Stimulated activated CD8-positive, alpha-beta memory T cell treated with anti-CD3 and anti-CD28 coated beads, Interleukin-15, amount 100 ng/mL, for 48 hours (primary cell): Measurements from ENCODE around the gene NACC2.

ENCODE experiments used
- DNase-seq, 2 donors: peaks; one replicate each; pipeline ENCODE4 v3.0.0-alpha.2; 2020; ENCODE audit warnings: low read depth in 2 of 2

Gene NACC2

DNA sequence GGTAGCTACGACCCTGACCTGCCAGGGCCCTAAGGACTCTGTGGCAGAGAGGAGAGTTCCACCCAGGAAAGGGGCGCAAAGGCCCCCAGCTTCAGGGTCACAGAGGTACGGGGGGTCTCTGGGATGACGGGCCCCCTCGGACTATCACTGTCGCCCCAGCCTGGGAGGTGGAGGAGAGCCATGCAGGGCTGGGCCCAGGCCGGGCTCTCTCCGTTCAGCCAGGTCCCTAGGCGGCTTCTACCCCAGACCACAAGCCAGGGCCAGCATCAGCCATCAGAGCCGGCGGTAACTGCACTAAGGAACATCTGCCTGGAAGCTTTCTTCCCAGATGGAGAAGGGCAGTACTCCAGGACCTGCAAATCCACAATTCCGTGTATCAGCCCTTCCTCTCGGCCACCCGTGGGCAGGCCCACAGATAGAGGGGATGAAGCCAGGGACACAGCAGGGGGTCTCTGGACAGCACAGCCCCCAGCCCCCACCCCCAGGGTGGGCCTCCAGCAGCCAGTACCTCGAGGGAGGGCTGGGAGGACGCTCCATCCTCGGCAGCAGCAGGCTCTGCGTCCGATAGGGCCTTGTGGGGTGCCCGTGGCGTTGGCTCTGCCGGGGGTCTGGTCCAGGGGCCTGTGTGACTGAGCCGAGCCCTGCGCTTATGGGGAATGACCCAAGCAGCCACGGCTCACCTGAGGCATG is 38.4 kb downstream of the NACC2 start:
- DNase-seq: no peak

DNA sequence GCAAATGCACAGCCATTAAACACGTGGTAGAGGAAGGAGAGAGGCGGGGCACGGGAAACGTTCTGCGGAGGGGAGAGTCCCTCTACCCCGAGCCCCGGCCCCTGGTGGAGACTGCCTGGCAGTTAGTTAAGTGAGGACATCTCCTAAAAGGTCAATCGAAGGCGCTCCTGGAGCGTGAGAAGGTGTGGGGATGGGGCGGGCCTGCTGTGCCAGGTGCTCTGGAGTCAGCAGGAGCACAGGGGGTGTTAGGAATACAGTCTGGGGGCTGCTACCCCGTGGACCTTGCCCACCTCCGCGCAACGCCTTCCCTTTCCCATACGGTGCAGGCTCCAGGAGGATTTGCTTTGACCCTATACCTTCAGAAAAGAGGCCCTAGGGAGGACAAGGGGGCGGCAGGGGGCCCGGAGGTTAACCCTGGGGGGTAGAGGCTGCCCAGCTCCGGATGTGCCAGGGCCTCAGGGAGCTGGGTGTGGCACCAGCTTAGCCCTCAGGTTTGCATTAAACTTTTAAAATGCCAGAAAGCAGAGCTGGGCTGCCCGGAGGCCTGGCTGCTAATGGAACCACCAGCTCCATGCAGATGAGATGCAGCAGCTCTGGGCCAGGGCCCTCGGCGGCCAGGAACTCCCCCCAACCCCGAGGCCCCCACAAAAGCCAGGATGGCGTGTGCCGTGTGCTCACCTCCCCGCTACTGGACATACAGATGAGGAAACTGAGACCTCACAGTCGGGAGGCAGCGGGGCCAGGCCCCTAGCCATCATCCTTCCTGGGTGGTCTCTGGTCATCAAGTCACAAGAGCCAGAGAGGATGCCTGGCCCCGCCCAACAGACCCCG is 39.2 kb downstream of the NACC2 start:
- no peak for DNase-seq

DNA sequence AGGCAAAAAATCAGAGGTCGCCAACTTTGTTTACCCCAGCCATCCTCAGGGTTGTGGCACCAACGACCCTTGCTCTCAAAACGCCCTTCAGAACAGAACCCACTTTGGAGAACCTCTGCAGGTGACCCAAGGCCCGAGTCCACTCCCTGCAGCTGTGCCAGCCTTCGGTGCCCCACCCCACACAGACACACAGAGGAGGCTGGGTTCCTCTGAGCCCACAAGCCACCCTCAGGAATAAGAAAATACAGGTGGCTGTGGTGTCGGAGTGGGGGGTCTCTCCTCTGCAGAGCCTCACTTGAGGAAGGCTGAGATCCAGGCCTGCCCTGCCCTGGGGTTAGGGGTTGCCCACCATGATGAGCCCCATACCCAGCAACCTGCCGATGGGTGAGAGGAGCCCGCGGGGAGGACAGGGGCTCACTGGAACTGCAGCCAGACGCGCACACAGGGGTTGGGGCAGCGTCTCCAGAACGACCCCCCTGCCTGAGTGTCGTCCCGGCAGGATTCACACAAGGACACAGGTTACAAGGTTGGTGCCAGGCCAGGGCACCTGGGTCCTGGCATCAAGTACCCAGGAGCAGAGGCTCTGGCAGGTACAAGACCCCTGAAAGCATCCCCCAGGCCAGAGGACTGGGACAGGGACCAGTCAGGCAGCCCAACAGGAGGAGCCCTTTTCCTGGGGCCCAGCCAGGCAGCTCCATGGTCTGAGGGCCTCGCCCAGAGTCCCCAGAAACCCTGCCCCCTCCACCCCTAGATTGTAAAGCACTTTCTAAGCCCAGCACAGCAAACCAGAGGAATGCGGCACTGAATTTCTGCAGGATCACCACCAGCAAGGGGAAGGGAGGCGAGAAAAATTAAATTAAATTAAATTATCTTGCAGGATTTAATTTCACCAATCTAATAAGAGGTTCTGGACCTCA is 40.0 kb downstream of the NACC2 start:
- no peak for DNase-seq

DNA sequence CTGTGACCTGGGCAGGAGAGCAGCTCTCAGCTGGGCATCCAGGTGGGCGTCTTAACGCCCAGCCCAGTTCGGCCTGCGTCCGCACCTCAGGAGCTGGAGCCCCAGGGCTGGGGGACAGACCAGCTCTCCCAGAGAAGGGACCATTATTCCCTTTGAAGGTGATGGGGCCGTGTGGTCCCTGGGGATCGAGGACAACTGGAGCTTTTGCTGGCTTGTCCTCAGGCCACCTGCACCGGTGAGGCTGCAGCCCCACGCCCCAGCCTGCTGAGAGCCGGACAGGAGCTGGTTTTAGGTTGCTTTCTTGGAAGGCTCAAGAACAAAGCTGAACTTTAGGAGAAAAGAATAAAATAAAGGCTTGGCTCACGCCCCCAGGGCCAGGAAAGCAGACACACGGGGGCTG is 40.9 kb downstream of the NACC2 start:
- DNase-seq: no peak

DNA sequence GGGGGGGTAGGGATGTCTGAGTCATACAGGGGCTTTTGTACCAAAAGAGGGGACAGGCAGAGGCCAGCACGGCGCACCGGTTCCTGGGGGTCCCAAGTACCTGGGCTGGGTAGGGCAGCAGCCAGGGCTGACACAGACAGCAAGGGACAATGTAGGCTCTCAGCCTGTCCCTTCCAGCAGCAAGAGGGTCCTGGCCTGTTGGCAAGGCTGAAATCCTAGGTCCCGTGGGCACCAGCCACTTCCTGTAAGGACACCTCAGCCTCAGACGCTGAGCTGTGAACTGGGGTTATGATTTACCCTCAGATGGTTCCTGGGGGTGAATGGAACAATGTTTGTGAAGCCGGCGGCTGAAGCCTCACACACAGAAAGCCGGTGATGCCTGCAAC is 41.3 kb downstream of the NACC2 start:
- DNase-seq: no peak

DNA sequence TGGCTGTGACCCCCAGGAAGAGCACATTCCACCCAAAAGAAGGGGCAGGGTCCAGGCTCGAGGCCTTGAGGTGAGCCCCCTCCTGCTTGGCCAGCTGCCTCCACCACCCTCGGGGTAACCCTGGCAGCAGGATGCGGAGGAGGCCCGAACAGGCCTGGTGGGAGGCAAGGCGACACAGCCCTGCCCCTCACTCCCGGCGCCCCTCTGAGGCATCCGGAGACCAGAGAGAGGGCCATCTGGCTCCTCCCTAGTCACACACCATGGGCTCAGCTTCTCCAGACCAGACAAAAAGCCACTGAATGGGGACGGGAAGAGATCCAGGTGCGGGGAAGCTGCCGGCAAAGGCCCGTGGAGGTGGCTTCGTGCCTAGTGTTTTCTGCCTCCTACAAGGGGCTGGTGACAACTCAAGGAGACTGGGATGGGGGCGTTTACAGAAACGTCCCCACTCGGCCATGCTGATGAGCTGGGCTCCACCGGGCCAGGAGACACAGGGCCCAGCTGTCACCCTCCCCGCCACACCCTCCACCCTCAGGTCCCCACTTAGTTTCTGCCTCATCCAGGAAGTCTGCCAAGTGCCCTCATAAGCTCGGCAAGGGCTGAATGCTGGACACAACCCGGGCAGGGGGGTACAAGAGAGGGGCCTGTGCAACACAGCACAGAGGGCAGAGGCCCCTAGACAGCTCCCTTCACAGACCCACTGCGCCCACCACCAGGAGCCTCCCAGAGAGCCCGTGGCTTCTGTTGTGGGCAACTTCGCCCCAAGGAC is 41.9 kb downstream of the NACC2 start:
- DNase-seq: no peak

DNA sequence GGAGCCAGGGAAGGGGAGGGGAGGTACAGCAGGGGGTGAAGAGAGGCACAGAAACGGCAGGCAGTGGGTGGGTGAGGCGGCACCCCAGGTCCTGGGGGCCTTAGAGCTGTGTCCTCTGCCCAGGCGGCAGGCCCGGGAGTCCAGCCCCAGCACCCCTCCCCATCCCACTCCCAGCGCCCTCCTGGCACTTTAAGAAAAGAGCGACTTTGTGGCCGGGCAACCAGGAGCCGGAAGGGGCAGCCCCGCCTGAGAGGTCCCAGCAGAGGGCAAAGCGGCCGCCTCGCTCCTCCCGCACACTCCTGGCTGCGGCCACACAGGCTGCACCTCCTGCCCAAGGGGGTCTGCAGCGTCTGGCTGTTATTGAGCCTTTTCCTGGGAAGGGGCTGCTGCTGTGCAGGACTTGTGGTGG is 42.6 kb downstream of the NACC2 start:
- DNase-seq: no peak

DNA sequence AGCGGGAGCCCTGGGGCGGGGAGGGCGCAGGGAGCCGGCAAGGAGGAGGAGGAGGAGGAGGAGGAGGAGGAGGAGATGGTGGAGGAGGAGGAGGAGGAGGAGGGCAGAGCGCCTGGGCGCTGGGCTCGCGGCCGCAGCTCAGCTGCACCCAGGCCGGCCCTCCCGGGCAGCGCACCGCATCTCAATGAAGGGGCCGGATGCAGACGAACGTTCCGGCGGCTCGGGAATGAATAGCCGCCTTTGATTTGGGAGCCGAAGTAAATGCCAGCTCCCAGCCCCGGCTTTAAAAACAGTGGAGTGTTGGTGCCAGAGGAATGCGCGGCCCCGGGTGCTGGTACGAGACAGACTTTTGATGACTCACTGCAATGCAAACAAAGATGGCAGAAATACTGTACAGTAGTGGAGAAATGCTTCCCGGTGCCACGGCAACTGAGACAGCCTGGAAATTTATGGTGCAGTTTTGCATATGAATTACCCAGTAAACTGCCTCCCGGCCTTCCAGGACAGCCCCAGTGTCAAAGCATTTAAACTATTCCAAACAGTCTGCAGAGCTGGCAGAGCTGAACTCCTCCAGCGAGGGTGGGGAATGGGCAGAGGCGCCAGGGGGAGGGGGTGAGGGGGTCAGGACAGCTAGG is 43.1 kb downstream of the NACC2 start:
- no peak for DNase-seq

DNA sequence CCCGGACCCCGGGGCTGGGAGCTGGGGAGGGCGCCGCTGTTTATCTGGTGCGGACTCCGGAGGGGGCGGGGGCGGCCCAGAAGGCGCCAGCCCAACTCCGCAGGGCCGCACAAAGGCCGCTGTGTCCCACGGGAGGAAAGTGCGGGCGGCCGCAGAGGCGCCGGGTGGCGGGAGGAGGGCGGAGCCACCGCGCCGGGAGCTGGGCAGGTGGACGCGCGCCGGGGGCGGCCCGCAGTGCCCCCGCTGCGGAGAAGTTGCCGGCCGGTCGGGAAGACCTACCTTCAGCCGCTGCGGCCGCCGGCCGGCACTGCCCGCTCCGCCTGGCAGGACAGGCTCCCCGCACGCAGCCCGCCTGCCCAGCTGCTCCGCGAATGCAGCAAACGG is 43.6 kb downstream of the NACC2 start:
- DNase-seq: no peak

DNA sequence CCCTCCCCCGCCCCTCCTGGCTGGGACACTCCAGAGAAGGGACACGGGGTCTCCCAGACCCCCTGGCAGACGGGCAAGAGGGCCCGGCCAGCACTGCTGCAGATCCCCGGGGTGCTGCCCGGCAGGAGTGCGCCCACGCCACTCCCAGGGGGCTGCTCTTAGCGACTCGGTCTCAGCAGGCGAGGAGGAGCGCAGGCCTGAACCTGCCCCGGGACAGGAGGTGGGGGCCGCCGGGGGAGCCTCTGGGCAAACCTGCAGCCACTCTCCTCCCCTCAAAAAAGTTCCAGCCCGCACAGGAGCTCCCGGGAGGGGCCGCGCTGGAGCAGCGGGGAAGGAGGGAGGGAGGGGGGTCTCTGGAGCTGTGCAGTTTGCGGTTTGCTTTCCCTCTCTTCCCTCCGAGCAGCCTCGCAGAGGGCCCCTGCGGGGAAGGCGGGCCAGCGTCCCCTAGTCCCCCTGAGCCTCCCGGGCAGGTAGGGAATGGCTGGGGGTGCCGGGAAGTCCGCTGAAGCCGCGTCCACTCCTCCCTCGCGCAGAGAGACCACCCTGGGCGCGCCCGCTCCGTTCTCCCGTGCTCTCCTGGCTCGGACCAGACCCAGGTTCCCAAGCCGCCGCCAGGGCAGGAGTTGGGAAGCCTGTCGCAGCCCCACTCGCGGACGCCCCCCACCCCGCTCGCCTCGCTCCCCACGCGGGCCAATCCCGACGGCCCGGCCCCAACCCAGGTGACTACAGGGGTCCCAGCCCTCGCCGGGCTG is 44.2 kb downstream of the NACC2 start:
- no peak for DNase-seq

DNA sequence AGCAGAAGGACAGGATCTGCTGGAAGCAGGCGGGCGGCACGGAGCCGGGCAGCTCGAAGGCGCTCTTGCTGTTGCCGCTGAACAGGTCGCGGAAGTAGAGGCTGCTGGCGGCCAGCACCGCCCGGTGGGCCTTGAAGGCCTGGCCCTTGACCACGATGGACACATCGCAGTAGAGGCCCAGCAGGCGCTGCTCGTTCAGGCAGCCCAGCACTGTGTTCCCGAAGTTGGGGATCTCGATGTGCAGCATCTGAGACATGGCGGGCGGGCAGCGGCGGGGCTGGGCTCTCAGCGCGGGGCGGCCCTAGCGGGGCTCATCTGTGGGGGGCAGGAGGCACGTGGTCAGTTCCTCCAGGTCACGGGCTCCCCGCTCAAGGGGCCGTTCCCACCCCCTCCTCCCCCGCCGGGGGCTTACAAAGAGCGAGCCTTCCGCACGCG is 44.8 kb downstream of the NACC2 start:
- DNase-seq: no peak

DNA sequence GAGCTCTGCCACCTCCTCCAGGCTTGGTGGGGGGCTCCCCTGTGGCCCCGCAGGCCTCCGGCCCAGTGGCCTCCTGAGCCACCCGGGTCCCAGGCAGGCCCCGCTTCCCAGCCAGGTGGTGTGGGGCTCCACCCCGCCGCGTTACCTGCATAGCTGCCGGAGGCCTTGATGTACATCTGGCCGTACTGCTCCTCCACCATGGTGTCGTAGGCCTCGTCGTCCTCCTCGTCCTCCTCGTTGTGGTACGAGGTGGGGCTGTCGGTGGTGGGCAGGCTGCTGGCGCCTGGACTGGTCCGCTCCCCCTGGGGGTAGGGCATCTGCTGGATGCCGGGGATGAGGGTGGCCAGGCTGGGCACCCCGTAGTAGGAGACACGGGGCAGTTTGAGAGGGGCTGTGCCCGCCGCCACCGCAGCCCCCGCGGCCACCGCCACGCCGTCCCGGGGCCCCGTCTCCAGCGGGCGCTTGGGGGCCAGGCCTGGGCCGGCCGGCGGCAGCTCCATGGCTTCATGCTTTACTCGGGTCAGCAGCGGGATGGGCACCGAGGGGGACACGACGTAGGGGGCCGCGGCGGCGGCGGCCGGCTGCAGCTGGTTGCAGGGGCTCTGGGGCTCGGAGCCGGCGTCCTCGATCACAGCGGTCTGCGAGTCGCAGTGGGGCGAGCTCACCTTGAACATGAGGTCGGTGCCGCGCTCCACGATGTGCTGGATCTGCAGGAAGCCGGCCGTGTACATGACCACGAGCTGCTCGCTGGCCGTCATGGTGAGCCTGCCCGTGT is 45.4 kb downstream of the NACC2 start:
- no peak for DNase-seq

DNA sequence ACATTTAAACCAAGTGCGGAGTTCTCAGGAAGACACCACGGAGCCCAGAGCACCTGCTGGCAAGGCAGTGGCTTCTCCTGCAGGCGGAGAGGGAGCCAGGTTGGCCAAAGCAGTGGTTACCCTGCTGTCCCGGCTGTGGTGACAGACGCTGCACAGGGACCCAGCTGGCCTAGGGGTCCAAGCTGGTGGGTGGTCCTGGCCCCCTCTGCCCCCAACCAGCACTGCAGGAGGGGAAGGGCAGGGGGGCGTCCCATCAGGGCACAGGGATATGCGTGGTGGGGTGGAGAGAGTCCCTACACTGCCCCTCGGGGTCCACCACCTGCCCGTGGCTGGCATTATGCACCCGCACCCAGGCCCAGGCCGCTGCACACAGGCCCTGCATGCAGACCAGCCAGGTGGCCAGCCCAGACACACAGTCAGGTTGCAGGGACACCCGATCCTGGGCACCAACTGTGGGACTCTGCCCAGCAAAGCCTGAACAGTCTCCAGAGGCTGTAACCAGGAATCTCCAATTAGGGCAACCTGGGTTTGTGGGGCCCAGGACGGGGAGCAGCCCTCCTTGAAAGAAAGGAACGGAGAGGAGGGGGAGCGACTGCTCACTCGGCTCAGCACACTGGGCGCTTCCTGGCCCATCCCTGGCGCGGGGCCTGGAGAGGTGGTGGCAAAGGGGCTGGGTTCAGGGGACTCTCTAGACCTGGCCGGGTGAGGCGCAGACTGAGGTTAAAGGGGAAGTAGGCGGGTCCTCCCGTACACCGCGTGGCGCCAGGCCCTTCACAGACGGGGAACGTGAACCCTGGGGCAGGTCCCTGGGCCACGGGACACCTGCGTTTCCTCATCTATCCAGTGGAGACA is 46.3 kb downstream of the NACC2 start:
- DNase-seq: no peak

DNA sequence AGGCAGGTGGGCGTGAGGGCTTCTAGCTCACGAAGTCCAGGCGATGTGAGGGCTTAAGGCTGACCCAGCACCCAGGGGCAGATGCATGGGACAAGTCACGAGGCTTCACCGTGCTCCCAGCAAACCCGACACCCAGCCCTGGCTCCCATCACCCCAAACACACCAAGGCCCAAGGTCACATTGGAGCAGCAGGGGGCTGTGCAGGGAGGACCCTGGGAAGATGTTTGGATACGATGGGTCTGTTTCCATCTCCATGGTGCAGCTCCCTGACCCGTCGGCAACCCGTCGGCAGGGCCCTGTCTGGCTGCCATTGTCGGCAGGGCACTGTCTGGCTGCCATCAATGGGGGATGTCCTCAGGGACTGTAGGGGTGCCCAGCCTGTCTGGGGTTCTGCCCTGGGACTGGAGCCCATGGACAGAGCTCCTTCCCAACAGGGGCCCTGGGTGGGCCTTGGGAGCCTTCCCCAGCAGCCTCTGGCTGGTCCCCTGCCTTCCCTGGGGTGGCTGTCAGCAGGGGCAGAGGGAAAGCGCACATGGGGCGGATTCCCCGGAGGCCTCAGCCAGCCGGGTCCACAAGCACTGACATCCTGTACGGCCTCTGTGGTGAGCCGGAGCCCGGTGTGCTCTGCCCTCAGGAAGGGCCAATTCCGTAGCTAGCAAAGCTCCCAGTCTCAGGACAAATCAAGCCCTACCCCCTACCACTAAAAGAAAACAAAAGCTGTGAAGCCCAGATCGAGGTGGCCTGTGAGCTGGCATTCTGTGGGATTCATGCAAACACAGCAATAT is 47.1 kb downstream of the NACC2 start:
- DNase-seq: no peak

DNA sequence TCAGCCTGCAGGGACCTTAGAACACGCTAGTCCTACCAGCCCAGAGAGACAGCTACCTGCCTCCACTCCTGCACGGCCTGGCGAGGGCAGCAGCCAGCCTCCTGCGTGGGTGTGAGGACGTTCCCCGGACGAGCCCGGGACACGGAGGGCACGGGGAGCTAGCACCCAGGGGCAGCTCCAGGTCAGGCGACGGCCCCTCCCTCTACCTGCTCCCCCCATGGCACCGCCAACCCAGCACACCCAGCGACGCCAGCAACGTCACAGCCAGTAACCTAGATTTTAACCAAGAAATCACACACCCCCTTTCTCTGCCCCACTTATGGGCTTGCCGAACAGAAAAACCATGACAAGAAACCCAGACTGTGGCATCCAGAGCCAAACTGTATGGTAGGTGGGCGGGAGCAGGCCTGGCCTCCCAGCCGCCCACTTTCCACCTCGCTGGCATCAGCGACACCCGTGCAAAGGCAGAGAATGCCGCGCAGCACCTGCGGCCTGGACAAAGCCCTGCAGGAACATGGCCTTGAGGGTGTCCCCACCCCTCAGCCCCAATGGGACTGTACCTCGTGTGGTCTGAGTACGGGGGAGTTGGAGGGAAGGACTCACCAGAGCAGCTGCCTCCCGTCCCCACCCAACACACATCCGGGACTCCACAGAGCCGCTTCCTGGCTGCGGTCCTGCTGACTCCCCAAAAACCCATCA is 47.9 kb downstream of the NACC2 start:
- no peak for DNase-seq

DNA sequence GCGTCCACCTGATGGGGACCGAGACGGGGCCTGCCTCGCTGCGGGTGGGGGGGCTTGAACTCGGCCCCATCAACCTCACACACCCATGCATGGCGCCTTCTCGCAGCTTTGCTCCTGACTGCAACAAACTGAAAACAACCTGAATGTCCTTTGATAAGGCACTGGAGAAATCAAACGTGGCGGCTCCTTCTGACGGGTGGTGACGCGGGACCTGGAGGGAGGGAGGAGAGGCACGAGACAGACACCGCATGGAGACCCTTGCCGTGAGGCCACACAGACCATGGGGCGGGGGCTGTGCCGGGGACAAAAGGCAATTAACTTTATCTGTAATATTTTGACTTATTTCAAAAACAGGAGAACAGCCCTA is 48.6 kb downstream of the NACC2 start:
- DNase-seq: no peak
